ENCODE measurements around the gene OCA2. TPM values are rescaled to one million over a fixed set of nuclear protein-coding genes. Genes with fewer than 3 reads are reported as not detected.

Gene OCA2
- total and polyA plus RNA-seq, 2 experiments from 2014 or later = 0.49 to 0.63 TPM

- Histone ChIP-seq H3K4me3 (no peak overlapping the region), H3K4me1 (ENCODE audit: low read depth) (no peaks in the 10 kb centered on the region), H3K36me3 (no peaks in the 10 kb centered on the region), H3K9me3 (ENCODE audit: low read depth) (no peaks in the 10 kb centered on the region), H3K27ac (no peak overlapping the region), H3K27me3 (no peaks in the 10 kb centered on the region)
- TF ChIP-seq CTCF (IDR thresholded peaks at IDR 0.05; ENCODE audit: low read depth, low read length) = no peak
- no peak for DNase-seq (ENCODE audit: low read depth in 1 of 2, low spot score in 1 of 2)
Measured at GRCh38 chr15:27808182-27808581, 290.9 kb downstream of the OCA2 start.

GRCh38 chr15:27807335-27807734 is 291.8 kb downstream of the OCA2 start:
- no peak overlapping the region for H3K4me3 ChIP-seq

GRCh38 chr15:27806396-27806795 is 292.7 kb downstream of the OCA2 start:
- Histone ChIP-seq H3K27ac (no peak overlapping the region), H3K4me1 (ENCODE audit: low read depth) (no peaks in the 10 kb centered on the region), H3K9me3 (ENCODE audit: low read depth) (no peaks in the 10 kb centered on the region), H3K4me3 (no peak overlapping the region), H3K27me3 (no peaks in the 10 kb centered on the region), H3K36me3 (no peaks in the 10 kb centered on the region)
- no peak for DNase-seq (ENCODE audit: low read depth in 1 of 2, low spot score in 1 of 2)
- no peak for TF ChIP-seq CTCF (IDR thresholded peaks at IDR 0.05; ENCODE audit: low read depth, low read length)

More at GRCh38 chr15:27807335-27807734, 291.8 kb downstream of the OCA2 start:
- no peak for DNase-seq (ENCODE audit: low read depth in 1 of 2, low spot score in 1 of 2)
- no peak for TF ChIP-seq CTCF (IDR thresholded peaks at IDR 0.05; ENCODE audit: low read depth, low read length)
- Histone ChIP-seq H3K27me3 (no peaks in the 10 kb centered on the region), H3K4me1 (ENCODE audit: low read depth) (no peaks in the 10 kb centered on the region), H3K27ac (no peak overlapping the region), H3K9me3 (ENCODE audit: low read depth) (no peaks in the 10 kb centered on the region), H3K36me3 (no peaks in the 10 kb centered on the region)

DNA sequence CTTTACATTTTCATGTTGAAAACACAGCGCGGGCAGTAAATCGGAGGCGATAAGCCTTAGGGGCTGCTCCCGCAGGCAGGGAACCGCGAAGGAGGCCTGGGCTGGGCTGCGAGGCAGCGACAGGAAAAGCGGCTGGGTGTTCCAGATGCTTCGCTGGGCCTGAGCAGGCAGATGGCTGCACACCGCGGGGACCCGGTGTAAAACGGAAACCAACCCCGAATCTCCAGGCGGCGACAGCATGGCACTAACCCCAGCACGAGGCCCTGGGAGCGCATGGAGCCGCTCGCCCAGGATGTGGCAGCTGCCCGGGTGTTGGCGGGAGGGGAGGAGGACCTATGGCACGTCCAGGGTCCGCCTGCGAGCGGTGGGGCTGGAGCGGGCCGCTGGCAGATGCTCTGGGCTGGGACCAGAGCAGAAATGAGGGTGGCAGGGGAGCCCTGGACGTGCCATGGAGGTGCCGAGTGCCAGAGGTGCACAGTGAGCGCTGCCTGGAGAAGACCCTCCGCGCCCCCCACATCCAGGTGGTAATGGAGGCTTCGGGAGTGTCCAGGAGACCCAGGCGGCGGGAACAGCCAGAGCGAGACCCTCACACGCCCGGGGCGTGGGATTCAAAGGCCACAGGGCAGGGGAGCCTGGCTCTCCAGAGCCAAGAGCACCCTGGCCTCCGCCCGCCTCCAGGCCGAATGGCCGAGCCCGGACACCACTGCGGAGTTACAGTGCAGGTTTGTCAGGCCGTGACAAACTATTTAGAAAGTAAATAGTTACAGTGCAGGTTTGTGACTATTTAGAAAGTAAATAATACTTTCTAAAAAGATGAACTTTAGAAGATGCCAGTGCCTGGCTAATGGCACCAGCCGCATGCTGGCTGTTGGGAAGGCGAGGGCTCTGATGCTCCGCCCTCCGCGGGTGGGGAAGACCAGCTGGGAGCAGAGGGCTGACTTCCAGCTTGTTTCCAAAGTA is 293.6 kb downstream of the OCA2 start:
- no peaks in the 10 kb centered on the region for H3K4me1 ChIP-seq (ENCODE audit: low read depth)
- no peaks in the 10 kb centered on the region for H3K36me3 ChIP-seq
- H3K9me3 ChIP-seq (ENCODE audit: low read depth) = no peaks in the 10 kb centered on the region
- TF ChIP-seq CTCF (IDR thresholded peaks at IDR 0.05; ENCODE audit: low read depth, low read length) = no peak
- no peak for DNase-seq (ENCODE audit: low read depth in 1 of 2, low spot score in 1 of 2)
- H3K27me3 ChIP-seq = no peaks in the 10 kb centered on the region
- H3K27ac ChIP-seq = no peak overlapping the region
- no peak overlapping the region for H3K4me3 ChIP-seq

DNA sequence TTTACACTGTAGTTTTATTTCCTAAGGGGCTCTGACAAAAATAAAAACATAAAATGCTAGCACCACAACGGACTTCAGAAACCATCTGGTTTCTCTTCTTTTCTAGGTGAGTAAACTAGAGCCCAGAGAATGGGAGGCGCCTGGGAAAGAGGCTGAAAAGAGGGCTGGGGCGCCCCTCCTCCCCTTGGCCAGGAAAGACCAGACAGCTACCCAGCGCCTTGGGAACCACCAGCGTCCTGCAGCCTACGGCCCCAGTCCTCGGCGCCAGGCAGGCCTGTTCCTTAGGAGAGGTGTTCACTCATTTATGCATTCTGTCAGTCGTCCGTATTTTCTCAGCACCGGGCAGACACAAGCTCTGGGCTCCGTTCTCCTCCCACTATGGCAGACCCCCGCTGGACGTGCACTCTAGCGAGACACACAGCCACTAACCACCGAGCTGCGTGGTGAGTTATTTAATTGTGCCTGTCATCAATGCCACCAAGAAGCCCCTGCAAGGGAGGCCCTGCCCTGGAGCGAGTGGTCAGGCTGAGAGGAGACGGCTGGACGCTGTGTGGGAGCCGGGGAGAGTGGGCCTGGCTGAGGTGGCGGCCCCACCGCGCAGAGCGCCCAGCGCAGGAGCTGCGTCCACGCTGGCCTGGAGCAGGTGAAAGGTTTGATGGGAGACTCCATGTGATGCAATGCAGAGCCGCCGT is 294.4 kb downstream of the OCA2 start:
- H3K4me1 ChIP-seq (ENCODE audit: low read depth) = no peaks in the 10 kb centered on the region
- no peak overlapping the region for H3K27ac ChIP-seq
- H3K4me3 ChIP-seq = no peak overlapping the region
- no peak for DNase-seq (ENCODE audit: low read depth in 1 of 2, low spot score in 1 of 2)
- no peaks in the 10 kb centered on the region for H3K27me3 ChIP-seq
- no peaks in the 10 kb centered on the region for H3K9me3 ChIP-seq (ENCODE audit: low read depth)
- TF ChIP-seq CTCF (IDR thresholded peaks at IDR 0.05; ENCODE audit: low read depth, low read length) = no peak
- no peaks in the 10 kb centered on the region for H3K36me3 ChIP-seq

Measured in cardiac muscle cell (in vitro differentiated cells and primary cell).